Progenitor cell of endocrine pancreas (in vitro differentiated cells): ENCODE results near the gene SETBP1. TPM values are rescaled to one million over a fixed set of nuclear protein-coding genes. Genes with fewer than 3 reads are reported as not detected.

Experiments used
- DNase-seq: peaks from one replicate; pipeline ENCODE4 v3.0.0; 2021; ENCODE audit warnings: low spot score; ENCODE audit not compliant: unreplicated experiment
- H3K27ac Mint-ChIP-seq: 2 replicates; pipeline ENCODE4 v1.8.0; 2021; ENCODE audit warnings: mild to moderate bottlenecking, moderate library complexity, mixed read lengths
- H3K27me3 Mint-ChIP-seq: 2 replicates; pipeline ENCODE4 v1.8.0; 2021; ENCODE audit warnings: mixed read lengths
- H3K36me3 Mint-ChIP-seq: 2 replicates; pipeline ENCODE4 v1.8.0; 2022; ENCODE audit warnings: mixed read lengths; ENCODE audit not compliant: insufficient read depth
- H3K4me1 Mint-ChIP-seq: 2 replicates; pipeline ENCODE4 v1.8.0; 2021; ENCODE audit warnings: low read depth, mixed read lengths
- H3K4me3 Mint-ChIP-seq: 2 replicates; pipeline ENCODE4 v1.8.0; 2021; ENCODE audit warnings: low read depth, mild to moderate bottlenecking, moderate library complexity, mixed read lengths
- H3K9me3 Mint-ChIP-seq: 2 replicates; pipeline ENCODE4 v1.8.0; 2021; ENCODE audit warnings: low read depth, mixed read lengths
- CTCF ChIP-seq: fragments of 200-600 bp; sonication (generic); IDR thresholded peaks from one replicate; pipeline ENCODE4 v1.5.0; 2021; ENCODE audit warnings: antibody characterized with exemption, mild to moderate bottlenecking; ENCODE audit not compliant: unreplicated experiment
- total RNA-seq: library from RNA; stranded (reverse); gene quantifications from 2 replicates; pipeline ENCODE4 v1.2.1, GENCODE V29; 2021

SETBP1 gene
- total RNA-seq, 1 donor from 2014 or later, result 30.8 TPM

GRCh38 chr18:45056926-45057325 is 376.2 kb downstream of the SETBP1 start:
- Mint-ChIP-seq H3K27ac (no peak overlapping the region), H3K9me3 (no peaks in the 10 kb centered on the region), H3K4me1 (peaks cover 4% of the 10 kb centered on the region), H3K4me3 (no peak overlapping the region), H3K36me3 (no peaks in the 10 kb centered on the region), H3K27me3 (no peaks in the 10 kb centered on the region)
- TF ChIP-seq CTCF, result no peak
- no peak for DNase-seq

- H3K36me3 Mint-ChIP-seq, result peaks cover 8% of the 10 kb centered on the region
- no peaks in the 10 kb centered on the region for H3K27me3 Mint-ChIP-seq
- peaks cover 4% of the 10 kb centered on the region for H3K4me1 Mint-ChIP-seq
- no peak for DNase-seq
- H3K4me3 Mint-ChIP-seq, result no peak overlapping the region
- H3K27ac Mint-ChIP-seq, result no peak overlapping the region
- no peak for TF ChIP-seq CTCF
- no peaks in the 10 kb centered on the region for H3K9me3 Mint-ChIP-seq
Measured at GRCh38 chr18:45057955-45058600, 377.4 kb downstream of the SETBP1 start.

GRCh38 chr18:45059695-45060094 is 379.0 kb downstream of the SETBP1 start:
- H3K4me1 Mint-ChIP-seq, result peaks cover 4% of the 10 kb centered on the region
- TF ChIP-seq CTCF, result no peak
- no peaks in the 10 kb centered on the region for H3K9me3 Mint-ChIP-seq

DNA sequence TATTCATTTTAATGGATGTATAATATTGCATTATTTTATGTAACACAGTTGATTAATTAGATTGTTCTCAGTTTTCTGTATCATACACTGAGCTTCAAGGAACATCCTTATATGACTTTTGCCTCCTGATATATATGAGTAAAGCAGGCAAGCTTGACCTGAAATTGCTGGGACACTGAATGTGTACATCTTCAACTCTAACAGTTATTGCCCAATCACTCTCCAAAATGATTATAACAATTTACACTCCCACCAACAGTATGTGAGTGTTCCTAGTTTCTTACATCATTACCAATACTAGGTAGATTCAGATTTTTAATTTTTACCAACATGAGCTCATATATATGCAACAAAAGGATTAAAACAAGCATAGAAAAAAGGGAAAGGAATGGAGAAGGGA is 379.4 kb downstream of the SETBP1 start:
- no peak overlapping the region for H3K4me3 Mint-ChIP-seq
- H3K27ac Mint-ChIP-seq, result no peak overlapping the region
- H3K4me1 Mint-ChIP-seq, result peaks cover 4% of the 10 kb centered on the region
- H3K27me3 Mint-ChIP-seq, result no peaks in the 10 kb centered on the region
- TF ChIP-seq CTCF, result no peak
- peaks cover 16% of the 10 kb centered on the region for H3K36me3 Mint-ChIP-seq
- H3K9me3 Mint-ChIP-seq, result no peaks in the 10 kb centered on the region
- no peak for DNase-seq

More at GRCh38 chr18:45059695-45060094, 379.0 kb downstream of the SETBP1 start:
- Mint-ChIP-seq H3K27ac (no peak overlapping the region), H3K36me3 (peaks cover 16% of the 10 kb centered on the region), H3K27me3 (no peaks in the 10 kb centered on the region), H3K4me3 (no peak overlapping the region)
- no peak for DNase-seq

DNA sequence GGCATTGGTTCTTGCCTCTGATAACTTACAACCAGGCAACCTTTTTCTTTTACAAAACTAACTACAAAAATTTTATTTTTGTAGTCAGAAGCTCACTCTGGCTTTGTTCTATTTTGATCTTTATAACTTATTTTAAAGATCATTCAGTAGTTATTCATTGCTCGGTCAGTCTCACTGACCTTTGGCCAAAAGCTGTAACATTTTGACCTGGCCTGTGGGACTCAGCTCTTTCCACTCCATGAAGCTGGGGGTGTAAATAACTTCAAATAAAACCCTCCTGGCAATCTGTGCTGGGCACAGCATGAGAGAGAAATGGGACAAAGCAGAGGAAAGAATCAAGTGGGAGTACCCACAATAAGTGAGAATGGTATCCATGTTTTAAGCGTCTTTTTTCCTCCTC is 380.7 kb downstream of the SETBP1 start:
- peaks cover 17% of the 10 kb centered on the region for H3K36me3 Mint-ChIP-seq
- peaks cover 4% of the 10 kb centered on the region for H3K4me1 Mint-ChIP-seq
- DNase-seq, result no peak
- H3K9me3 Mint-ChIP-seq, result no peaks in the 10 kb centered on the region
- no peak for TF ChIP-seq CTCF
- H3K4me3 Mint-ChIP-seq, result no peak overlapping the region
- no peak overlapping the region for H3K27ac Mint-ChIP-seq
- no peaks in the 10 kb centered on the region for H3K27me3 Mint-ChIP-seq
